Measurements from ENCODE around the gene ZBTB18.

Gene ZBTB18

GRCh38 chr1:244027491-244028145, 23.5 kb upstream of the ZBTB18 start:
- H3K9ac ChIP-seq (ENCODE audit: low read length) = no peak overlapping the region
- TF ChIP-seq EZH2phosphoT487 (conservative IDR thresholded peaks at IDR 0.05; ENCODE audit: low read length) (no peak), CTCF (IDR thresholded peaks at IDR 0.05; ENCODE audit: insufficient read depth, low read length, poor library complexity, severe bottlenecking) (no peak)
- H4K20me1 ChIP-seq (ENCODE audit: low read depth, low read length) = no peaks in the 10 kb centered on the region
- no peak overlapping the region for H3K4me2 ChIP-seq (ENCODE audit: low read depth, low read length, poor library complexity, severe bottlenecking)
- no peaks in the 10 kb centered on the region for H3K9me3 ChIP-seq (ENCODE audit: insufficient read depth, low read length)
- no peaks in the 10 kb centered on the region for H3F3A ChIP-seq (ENCODE audit: insufficient read depth)
- H3K9me2 ChIP-seq (replicated peaks; ENCODE audit: insufficient read depth, low read length) = no peaks in the 10 kb centered on the region
- H3K27me3 ChIP-seq (ENCODE audit: low read length) = no peaks in the 10 kb centered on the region
- no peaks in the 10 kb centered on the region for H3K36me3 ChIP-seq (ENCODE audit: low read length)
- H2AFZ ChIP-seq (ENCODE audit: low read depth, low read length, severe bottlenecking) = no peak overlapping the region
- H3K4me3 ChIP-seq (ENCODE audit: insufficient read depth, low read length, poor library complexity, severe bottlenecking) = no peak overlapping the region
- no peaks in the 10 kb centered on the region for H3K79me2 ChIP-seq (ENCODE audit: insufficient read depth, low read length)
- no peak overlapping the region for H3K27ac ChIP-seq (ENCODE audit: low read depth, low read length)

- H4K20me1 ChIP-seq (ENCODE audit: low read depth, low read length) = no peaks in the 10 kb centered on the region
- TF ChIP-seq CTCF (IDR thresholded peaks at IDR 0.05; ENCODE audit: insufficient read depth, low read length, poor library complexity, severe bottlenecking) (no peak), EZH2phosphoT487 (conservative IDR thresholded peaks at IDR 0.05; ENCODE audit: low read length) (no peak)
- no peak overlapping the region for H3K27ac ChIP-seq (ENCODE audit: low read depth, low read length)
- H3K4me2 ChIP-seq (ENCODE audit: low read depth, low read length, poor library complexity, severe bottlenecking) = no peak overlapping the region
- H3K4me3 ChIP-seq (ENCODE audit: insufficient read depth, low read length, poor library complexity, severe bottlenecking) = no peak overlapping the region
- H3K9ac ChIP-seq (ENCODE audit: low read length) = no peak overlapping the region
- H3K36me3 ChIP-seq (ENCODE audit: low read length) = no peaks in the 10 kb centered on the region
- H3K9me3 ChIP-seq (ENCODE audit: insufficient read depth, low read length) = no peaks in the 10 kb centered on the region
- H3K27me3 ChIP-seq (ENCODE audit: low read length) = no peaks in the 10 kb centered on the region
- H2AFZ ChIP-seq (ENCODE audit: low read depth, low read length, severe bottlenecking) = no peak overlapping the region
- no peaks in the 10 kb centered on the region for H3F3A ChIP-seq (ENCODE audit: insufficient read depth)
- no peaks in the 10 kb centered on the region for H3K79me2 ChIP-seq (ENCODE audit: insufficient read depth, low read length)
- no peaks in the 10 kb centered on the region for H3K9me2 ChIP-seq (replicated peaks; ENCODE audit: insufficient read depth, low read length)
Measured at GRCh38 chr1:244028701-244029100, 22.4 kb upstream of the ZBTB18 start.

- H3K9ac ChIP-seq (ENCODE audit: low read length) = no peak overlapping the region
- no peak overlapping the region for H3K4me3 ChIP-seq (ENCODE audit: insufficient read depth, low read length, poor library complexity, severe bottlenecking)
- no peaks in the 10 kb centered on the region for H3F3A ChIP-seq (ENCODE audit: insufficient read depth)
- no peak overlapping the region for H2AFZ ChIP-seq (ENCODE audit: low read depth, low read length, severe bottlenecking)
- H3K36me3 ChIP-seq (ENCODE audit: low read length) = no peaks in the 10 kb centered on the region
- no peak for TF ChIP-seq EZH2phosphoT487 (conservative IDR thresholded peaks at IDR 0.05; ENCODE audit: low read length)
- TF ChIP-seq CTCF (IDR thresholded peaks at IDR 0.05; ENCODE audit: insufficient read depth, low read length, poor library complexity, severe bottlenecking) = no peak
- H3K9me3 ChIP-seq (ENCODE audit: insufficient read depth, low read length) = no peaks in the 10 kb centered on the region
- no peaks in the 10 kb centered on the region for H3K9me2 ChIP-seq (replicated peaks; ENCODE audit: insufficient read depth, low read length)
- H4K20me1 ChIP-seq (ENCODE audit: low read depth, low read length) = no peaks in the 10 kb centered on the region
- H3K27ac ChIP-seq (ENCODE audit: low read depth, low read length) = no peak overlapping the region
- no peak overlapping the region for H3K4me2 ChIP-seq (ENCODE audit: low read depth, low read length, poor library complexity, severe bottlenecking)
- no peaks in the 10 kb centered on the region for H3K79me2 ChIP-seq (ENCODE audit: insufficient read depth, low read length)
- no peaks in the 10 kb centered on the region for H3K27me3 ChIP-seq (ENCODE audit: low read length)
Measured at GRCh38 chr1:244029124-244029523, 22.0 kb upstream of the ZBTB18 start.
